HG03060 (cell line): Measurements from ENCODE around the gene TERT.

ENCODE experiments used
- ATAC-seq: cut with Tn5 transposase; IDR thresholded peaks from one replicate; pipeline ENCODE4 v1.9.1; 2021; ENCODE audit warnings: low read depth, moderate number of reproducible peaks; ENCODE audit not compliant: unreplicated experiment

Gene TERT

GRCh38 chr5:1319436-1320256, 24.8 kb upstream of the TERT start:
- ATAC-seq, result no peak

DNA sequence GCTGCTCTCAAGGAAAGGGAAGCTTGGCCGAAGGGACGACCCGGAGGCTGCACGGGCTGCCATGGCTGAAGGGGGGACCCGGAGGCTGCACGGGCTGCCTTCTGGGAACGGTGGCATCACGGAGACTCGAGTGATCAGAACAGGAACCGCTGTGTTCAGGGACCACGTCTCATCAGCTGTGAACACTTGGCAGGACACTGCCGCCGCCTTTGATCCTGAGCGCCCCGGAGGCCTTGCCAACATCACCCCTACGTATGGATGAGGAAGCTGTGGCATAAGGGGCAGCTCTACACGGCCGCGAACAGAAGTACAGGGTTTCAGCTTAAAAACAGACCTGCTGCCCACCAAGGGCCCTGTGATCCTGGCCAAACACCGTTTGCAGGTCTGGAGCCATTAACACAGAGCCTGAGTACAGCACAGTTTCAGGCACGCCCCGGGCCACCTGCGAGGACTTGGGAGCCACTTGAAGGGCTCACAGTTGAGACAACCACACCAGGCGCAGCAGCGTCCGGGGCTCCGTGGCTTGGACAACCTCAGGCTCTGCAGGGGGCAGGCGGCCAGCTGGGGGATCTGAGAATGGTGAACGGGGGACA, 23.9 kb upstream of the TERT start:
- no peak for ATAC-seq

- no peak for ATAC-seq
Observed at GRCh38 chr5:1317921-1318565, 23.2 kb upstream of the TERT start.

DNA sequence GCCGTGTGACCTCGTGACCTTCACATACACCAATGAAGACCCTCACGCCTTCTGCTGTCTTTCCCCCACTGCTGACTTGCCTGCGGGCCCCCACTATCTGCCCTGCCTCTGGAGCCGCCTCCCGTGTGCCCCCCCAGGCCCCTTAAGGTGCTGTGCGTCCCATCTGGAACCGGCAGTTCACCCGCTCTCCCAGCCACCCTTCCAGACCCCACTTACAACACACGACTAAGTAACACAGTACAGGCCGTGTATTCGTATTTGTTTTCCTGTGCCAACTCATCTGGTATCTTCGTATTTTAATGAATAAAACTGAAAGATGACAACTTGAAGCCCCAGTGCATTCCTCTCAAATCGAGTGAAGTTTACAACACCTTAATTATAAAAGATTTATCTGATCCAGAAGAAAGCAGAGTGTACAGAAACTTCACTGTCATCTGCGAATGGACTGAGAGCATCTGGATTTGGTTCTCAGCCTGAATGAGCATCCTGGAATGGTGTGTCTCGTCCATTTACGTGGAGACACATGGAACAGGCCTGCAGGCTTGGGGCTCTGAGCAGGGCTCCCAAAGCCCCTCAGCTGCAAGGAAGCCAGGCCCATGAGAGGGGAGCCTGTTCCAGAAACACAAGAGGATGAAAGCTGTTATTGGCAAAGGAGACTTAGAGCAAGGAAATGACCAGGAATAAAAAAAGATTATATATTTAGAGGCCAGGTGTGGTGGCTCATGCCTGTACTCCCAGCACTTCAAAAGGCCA, 21.9 kb upstream of the TERT start:
- ATAC-seq, result no peak

- peak; percentile 28 for ATAC-seq
Observed at GRCh38 chr5:1315709-1316587, 21.1 kb upstream of the TERT start.

GRCh38 chr5:1315018-1315708, 20.3 kb upstream of the TERT start:
- ATAC-seq, result no peak

DNA sequence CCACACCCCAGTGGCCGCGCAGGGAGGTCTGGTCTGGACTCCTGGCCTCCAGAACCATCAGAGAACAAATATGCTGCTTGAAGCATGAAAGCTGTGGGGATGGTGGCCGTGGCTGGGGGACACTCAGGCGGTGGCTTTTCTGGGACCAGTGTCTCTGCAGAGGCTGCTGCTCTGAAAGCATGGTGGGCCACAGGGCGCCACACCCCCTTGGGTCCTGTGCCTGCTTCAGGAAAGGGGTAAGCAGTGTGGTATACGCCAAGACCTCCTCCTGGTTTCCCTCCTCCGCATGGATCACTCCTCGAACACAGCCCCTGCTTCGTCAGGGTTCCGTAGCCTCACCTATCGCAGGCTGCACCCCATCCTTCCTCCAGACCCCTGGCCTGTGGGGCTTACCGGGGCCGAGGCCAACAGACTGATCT, 19.7 kb upstream of the TERT start:
- ATAC-seq, result no peak

- peak; percentile 73 for ATAC-seq
Observed at GRCh38 chr5:1312993-1313833, 18.3 kb upstream of the TERT start.

DNA sequence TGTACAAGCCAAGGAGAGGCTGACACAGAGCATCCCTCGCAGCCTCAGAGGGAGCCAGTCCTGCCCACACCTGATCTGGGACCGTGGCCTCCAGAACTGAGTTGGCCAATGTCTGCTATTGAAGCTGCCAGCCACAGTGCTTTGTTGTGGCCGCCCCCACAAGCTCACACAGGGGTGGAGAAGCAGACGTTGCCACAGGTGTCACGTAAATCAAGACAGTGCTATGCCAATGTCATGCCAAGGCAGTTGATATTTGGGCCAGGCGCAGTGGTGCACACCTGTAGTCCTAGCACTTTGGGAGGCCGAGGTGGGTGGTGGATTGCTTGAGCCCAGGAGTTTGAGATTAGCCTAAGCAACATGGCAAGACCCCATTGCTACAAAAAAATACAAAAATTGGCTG, 17.3 kb upstream of the TERT start:
- ATAC-seq, result no peak

DNA sequence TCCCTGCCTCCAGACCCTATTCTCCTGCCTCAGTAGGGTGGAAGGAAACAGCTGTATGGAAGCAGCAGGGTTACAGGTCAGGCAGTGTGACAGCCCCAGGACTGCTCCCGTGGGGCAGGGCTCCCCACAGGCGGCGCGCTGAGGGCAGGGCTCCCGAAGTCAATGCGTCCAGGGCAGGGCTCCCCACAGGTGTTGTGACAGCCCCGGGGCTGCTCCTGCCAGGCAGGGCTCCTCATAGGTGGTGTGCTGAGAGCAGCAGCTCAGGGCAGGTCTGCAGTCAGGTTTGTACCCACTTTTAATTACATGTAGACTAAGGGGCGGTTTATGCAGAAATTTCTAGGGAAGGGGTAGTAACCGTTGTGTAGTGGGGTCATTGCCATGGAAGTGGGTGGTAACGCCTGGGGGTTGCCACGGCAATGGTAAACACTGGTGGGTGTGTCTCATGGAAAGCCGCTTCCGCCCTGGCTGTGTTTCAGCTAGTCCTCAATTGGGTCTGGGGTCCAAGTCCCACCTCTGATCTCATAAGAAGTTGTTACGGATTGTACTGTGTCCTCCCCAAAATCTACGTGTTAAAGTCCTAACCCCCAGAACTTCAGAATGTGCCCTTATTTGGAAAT, 16.7 kb upstream of the TERT start:
- ATAC-seq, result no peak

- no peak for ATAC-seq
Observed at GRCh38 chr5:1310118-1310517, 15.2 kb upstream of the TERT start.

GRCh38 chr5:1304033-1304432, 9.2 kb upstream of the TERT start:
- no peak for ATAC-seq

- ATAC-seq, result no peak
Observed at GRCh38 chr5:1302258-1302657, 7.4 kb upstream of the TERT start.

DNA sequence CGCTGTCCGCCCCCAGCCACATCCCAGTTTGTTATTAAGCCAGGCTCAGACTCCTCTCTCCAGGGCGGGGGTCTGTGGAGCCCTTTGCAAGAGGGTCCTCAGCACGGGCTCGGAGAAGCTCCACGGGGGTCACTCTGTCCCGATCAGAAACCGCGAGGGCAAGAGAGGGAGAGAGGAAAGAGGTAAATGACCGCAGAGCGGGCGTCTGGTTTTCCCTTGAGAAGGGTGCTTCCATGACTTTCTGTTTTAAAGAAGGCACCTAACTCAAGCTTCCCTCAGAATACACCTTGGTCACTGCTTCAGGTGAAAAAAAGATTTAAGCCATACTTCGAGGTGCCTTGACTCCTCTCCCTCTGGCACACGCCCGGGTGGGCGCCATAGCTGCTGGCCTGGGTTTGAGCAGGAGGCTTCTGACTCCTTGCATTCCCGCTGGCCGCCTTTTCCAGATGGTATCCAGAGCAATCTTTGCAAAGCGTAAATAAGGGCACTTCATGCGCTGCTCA, 5.8 kb upstream of the TERT start:
- ATAC-seq, result no peak

DNA sequence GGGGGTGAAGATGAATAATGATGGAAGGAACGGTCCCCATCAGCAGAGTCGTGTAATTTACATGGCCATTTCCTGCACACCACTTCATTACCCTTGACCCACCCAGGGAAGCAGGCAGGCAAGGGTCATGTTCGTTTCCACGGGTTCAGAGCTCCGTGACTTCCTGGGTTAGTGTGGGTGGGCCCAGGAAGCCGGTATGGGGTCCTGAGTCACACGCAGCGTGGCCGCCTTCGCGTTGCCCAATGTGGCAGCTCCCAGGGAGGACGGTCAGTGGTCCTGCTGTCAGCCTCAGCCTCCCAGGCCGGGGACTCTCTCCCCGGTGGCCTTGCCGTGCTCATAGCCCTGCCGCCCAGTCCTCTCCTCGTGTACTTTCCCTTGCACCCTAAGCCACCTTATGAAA, 5.1 kb upstream of the TERT start:
- no peak for ATAC-seq

DNA sequence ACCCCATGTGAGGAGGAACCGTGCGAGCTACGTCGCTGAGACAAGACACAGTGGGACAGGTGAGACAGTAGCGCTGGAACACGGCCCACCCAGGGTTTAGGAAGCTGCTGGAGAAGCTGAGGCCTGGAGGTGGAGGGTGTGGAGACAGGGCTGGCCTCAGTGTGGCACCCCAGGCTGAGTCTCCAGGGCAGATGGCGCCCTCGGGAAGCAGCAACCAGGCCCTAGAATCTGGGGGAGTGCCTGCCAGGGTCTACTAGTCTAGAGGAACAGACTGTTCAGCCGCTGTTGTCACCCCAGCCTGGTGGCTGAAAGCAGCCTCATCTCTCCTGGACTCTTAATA, 4.6 kb upstream of the TERT start:
- no peak for ATAC-seq

- ATAC-seq, result no peak
Observed at GRCh38 chr5:1298723-1299510, 4.0 kb upstream of the TERT start.
